GM06990 (cell line): Measurements from ENCODE around the gene GABRB1.
"Not testable (repeated sequence)": the region's sequence is repeated elsewhere in the genome, so short reads cannot be mapped to it uniquely, and the experiment has no call there.

Source experiments
- DNase-seq: peaks from one replicate; pipeline ENCODE4 v3.0.0-alpha.2; 2011; ENCODE audit not compliant: insufficient read length; ENCODE audit errors: extremely low read depth
- H3K27me3 ChIP-seq: replicated peaks from 2 replicates; pipeline ENCODE4 v1.6.0; 2011; ENCODE audit warnings: low read length; ENCODE audit not compliant: control insufficient read depth, insufficient read depth
- H3K36me3 ChIP-seq: 2 replicates; pipeline ENCODE4 v1.5.1; 2011; ENCODE audit warnings: low read length; ENCODE audit not compliant: control insufficient read depth, insufficient read depth
- H3K4me3 ChIP-seq: replicated peaks from 2 replicates; pipeline ENCODE4 v1.5.1; 2011; ENCODE audit warnings: low read depth, mild to moderate bottlenecking, control low read depth, low read length
- CTCF ChIP-seq: IDR thresholded peaks from 2 replicates; pipeline ENCODE4 v1.5.1; 2011; ENCODE audit warnings: low read length, control low read depth, mild to moderate bottlenecking, inconsistent platforms; ENCODE audit not compliant: insufficient read depth, poor library complexity, severe bottlenecking

GABRB1 gene

GRCh38 chr4:47289805-47290204 lies 258.4 kb downstream of the GABRB1 start:
- no peak for TF ChIP-seq CTCF
- Histone ChIP-seq H3K36me3 (no peaks in the 10 kb centered on the region), H3K4me3 (no peak overlapping the region), H3K27me3 (no peaks in the 10 kb centered on the region)
- DNase-seq = no peak

GRCh38 chr4:47290873-47291272 lies 259.5 kb downstream of the GABRB1 start:
- DNase-seq, H3K4me3 ChIP-seq, H3K36me3 ChIP-seq, H3K27me3 ChIP-seq: not testable (repeated sequence)

GRCh38 chr4:47309165-47309564 lies 277.8 kb downstream of the GABRB1 start:
- no peak for TF ChIP-seq CTCF
- Histone ChIP-seq H3K27me3 (no peaks in the 10 kb centered on the region), H3K4me3 (no peak overlapping the region), H3K36me3 (no peaks in the 10 kb centered on the region)
- no peak for DNase-seq

GRCh38 chr4:47312170-47312569 lies 280.8 kb downstream of the GABRB1 start:
- Histone ChIP-seq H3K27me3 (no peaks in the 10 kb centered on the region), H3K4me3 (no peak overlapping the region), H3K36me3 (no peaks in the 10 kb centered on the region)
- no peak for DNase-seq
- no peak for TF ChIP-seq CTCF

DNA sequence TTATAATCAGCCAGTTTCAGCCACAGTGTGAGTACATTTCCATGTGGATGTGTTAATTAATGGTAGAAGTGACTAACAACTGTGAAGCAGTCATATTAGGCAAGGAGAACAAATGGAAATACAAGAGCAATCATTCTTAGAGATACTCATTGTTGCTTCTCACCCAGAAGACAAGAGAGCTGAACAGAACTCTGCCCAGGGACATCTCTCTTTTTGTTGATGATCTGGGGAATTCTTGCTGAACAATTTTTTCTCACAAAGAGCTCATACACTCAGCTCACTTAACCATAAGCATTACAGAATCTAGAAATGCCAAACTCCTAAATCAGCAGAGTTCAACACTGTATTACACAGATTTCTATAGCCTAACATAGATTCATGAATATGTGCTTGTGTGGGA lies 282.0 kb downstream of the GABRB1 start:
- TF ChIP-seq CTCF = no peak
- Histone ChIP-seq H3K4me3 (no peak overlapping the region), H3K27me3 (no peaks in the 10 kb centered on the region), H3K36me3 (no peaks in the 10 kb centered on the region)
- DNase-seq = no peak

GRCh38 chr4:47315346-47315745 lies 284.0 kb downstream of the GABRB1 start:
- Histone ChIP-seq H3K4me3 (no peak overlapping the region), H3K36me3 (no peaks in the 10 kb centered on the region), H3K27me3 (no peaks in the 10 kb centered on the region)
- TF ChIP-seq CTCF = no peak
- DNase-seq = no peak
